GM23248 (cell line): ENCODE results near the gene MUC21. TPM values are rescaled to one million over a fixed set of nuclear protein-coding genes. Genes with fewer than 3 reads are reported as not detected.

Experiments
- DNase-seq: peaks from one replicate; pipeline ENCODE4 v3.0.0-alpha.2; 2015
- H2AFZ ChIP-seq: fragments of 200-600 bp; sonication (generic); 2 replicates; pipeline ENCODE4 v1.6.1; 2016; ENCODE audit warnings: antibody characterized with exemption
- H3F3A ChIP-seq: fragments of 200-600 bp; sonication (generic); 2 replicates; pipeline ENCODE4 v1.6.1; 2016; ENCODE audit warnings: mild to moderate bottlenecking, antibody characterized with exemption, mixed run types; ENCODE audit not compliant: insufficient read depth
- H3K27ac ChIP-seq: fragments of 200-600 bp; sonication (generic); 2 replicates; pipeline ENCODE4 v1.5.1; 2016; ENCODE audit warnings: mild to moderate bottlenecking
- H3K27me3 ChIP-seq: fragments of 200-600 bp; sonication (generic); replicated peaks from 2 replicates; pipeline ENCODE4 v1.6.1; 2016; ENCODE audit warnings: mild to moderate bottlenecking; ENCODE audit not compliant: insufficient read depth
- H3K36me3 ChIP-seq: fragments of 200-600 bp; sonication (generic); 2 replicates; pipeline ENCODE4 v1.6.1; 2016; ENCODE audit warnings: low read depth, mild to moderate bottlenecking
- H3K4me1 ChIP-seq: fragments of 200-600 bp; sonication (generic); 2 replicates; pipeline ENCODE4 v1.6.1; 2016; ENCODE audit warnings: mild to moderate bottlenecking; ENCODE audit not compliant: insufficient read depth
- H3K4me2 ChIP-seq: fragments of 200-600 bp; sonication (generic); one replicate; pipeline ENCODE4 v1.6.1; 2016; ENCODE audit warnings: mild to moderate bottlenecking; ENCODE audit not compliant: unreplicated experiment
- H3K4me3 ChIP-seq: fragments of 200-600 bp; sonication (generic); 2 replicates; pipeline ENCODE4 v1.5.1; 2016; ENCODE audit warnings: mild to moderate bottlenecking
- H3K79me2 ChIP-seq: fragments of 200-600 bp; sonication (generic); 2 replicates; pipeline ENCODE4 v1.6.1; 2016; ENCODE audit warnings: mild to moderate bottlenecking; ENCODE audit not compliant: insufficient read depth
- H3K9ac ChIP-seq: fragments of 200-600 bp; sonication (generic); 2 replicates; pipeline ENCODE4 v1.6.1; 2016; ENCODE audit warnings: mild to moderate bottlenecking
- H3K9me2 ChIP-seq: fragments of 200-600 bp; sonication (generic); 2 replicates; pipeline ENCODE4 v1.6.1; 2016; ENCODE audit warnings: mixed run types, mild to moderate bottlenecking, moderate library complexity; ENCODE audit not compliant: insufficient read depth
- H3K9me3 ChIP-seq: fragments of 200-600 bp; sonication (generic); one replicate; pipeline ENCODE4 v1.6.1; 2017; ENCODE audit warnings: low read depth
- H4K20me1 ChIP-seq: fragments of 200-600 bp; sonication (generic); 2 replicates; pipeline ENCODE4 v1.6.0; 2016; ENCODE audit not compliant: insufficient read depth
- EZH2 ChIP-seq: fragments of 200-600 bp; sonication (generic); IDR thresholded peaks from 2 replicates; pipeline ENCODE4 v1.6.1; 2018; ENCODE audit warnings: antibody characterized with exemption, mild to moderate bottlenecking; ENCODE audit not compliant: insufficient read depth, poor library complexity, severe bottlenecking
- EZH2phosphoT487 ChIP-seq: fragments of 200-600 bp; sonication (generic); IDR thresholded peaks from 2 replicates; pipeline ENCODE4 v1.6.1; 2018; ENCODE audit warnings: antibody characterized with exemption, moderate library complexity, mild to moderate bottlenecking, low read depth; ENCODE audit not compliant: insufficient read depth
- WGBS, 2 experiments: methylation state at CpG; one replicate each; pipeline ENCODE4 v1.1.6; 2015 to 2017; ENCODE audit warnings: low lambda C conversion rate in 2 of 2, low coverage in 1 of 2; ENCODE audit errors: missing lambda C conversion rate in 2 of 2; 5-methylcytosine and 5-hydroxymethylcytosine counted together
- in situ Hi-C: fragments of 300-500 bp; cut with MboI; formaldehyde crosslinking; loops from 2 replicates; pipeline ENCODE4 v1.15.0; 2020
- polyA plus RNA-seq: library from polyadenylated mRNA; unstranded; fragments of >200 nt; fragmentation: Nextera tagmentation; extraction: Ambion mirVana; gene quantifications from 2 replicates; pipeline ENCODE4 v1.2.1, GENCODE V29; 2016
- total RNA-seq: library from RNA; depleted of rRNA; stranded (reverse); fragments of >200 nt; shearing (Covaris generic); gene quantifications from 2 replicates; pipeline ENCODE4 v1.2.3, GENCODE V29; 2014

The MUC21 gene
- total and polyA plus RNA-seq, 2 experiments from 2014 or later = not detected

GRCh38 chr6:31031095-31031494, 47.6 kb downstream of the MUC21 start:
- H3K27me3 ChIP-seq = peaks cover 4% of the 10 kb centered on the region; the same call in 1 of the 2 replicates
- in situ Hi-C loops = no loop called here
- no peaks in the 10 kb centered on the region for H3K9me2 ChIP-seq
- H3K4me1 ChIP-seq = peaks cover 4% of the 10 kb centered on the region; the same call in 1 of the 2 replicates
- WGBS, 2 experiments = 55 to 59% methylated on average over 4 to 6 of the region's 6 CpGs
- H3K36me3 ChIP-seq = no peaks in the 10 kb centered on the region
- H3K27ac ChIP-seq = no peak overlapping the region
- no peak for DNase-seq
- no peak overlapping the region for H3K4me3 ChIP-seq
- no peak overlapping the region for H2AFZ ChIP-seq
- H3K4me2 ChIP-seq = no peak overlapping the region
- H3K79me2 ChIP-seq = no peaks in the 10 kb centered on the region
- no peak overlapping the region for H3K9ac ChIP-seq
- no peaks in the 10 kb centered on the region for H3K9me3 ChIP-seq
- TF ChIP-seq EZH2 (no peak), EZH2phosphoT487 (no peak)
- no peaks in the 10 kb centered on the region for H4K20me1 ChIP-seq
- peaks cover 4% of the 10 kb centered on the region for H3F3A ChIP-seq

DNA sequence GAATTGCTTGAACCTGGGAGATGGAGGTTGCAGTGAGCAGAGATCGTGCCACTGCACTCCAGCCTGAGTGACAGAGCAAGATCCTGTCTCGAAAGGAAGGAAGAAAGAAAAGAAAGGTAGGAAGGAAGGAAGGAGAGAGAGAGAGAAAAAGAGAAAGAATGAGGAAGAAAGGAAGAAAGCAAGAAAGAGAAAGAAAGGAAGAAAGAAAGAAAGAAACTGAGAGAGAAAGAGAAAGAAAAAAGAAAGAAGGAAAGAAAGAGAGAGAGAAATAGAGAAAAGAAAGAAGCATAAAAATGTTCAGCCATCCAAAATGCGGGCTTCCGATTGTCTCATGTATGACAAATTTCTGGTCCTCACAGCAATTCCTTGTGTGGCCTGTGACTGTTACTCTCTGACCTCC, 49.6 kb downstream of the MUC21 start:
- no peak for DNase-seq
- no peak overlapping the region for H3K27ac ChIP-seq
- no peak overlapping the region for H3K4me2 ChIP-seq
- no peak overlapping the region for H2AFZ ChIP-seq
- H3K9me3 ChIP-seq = no peaks in the 10 kb centered on the region
- in situ Hi-C loops = no loop called here
- 60 to 67% methylated on average over 4 of the region's 4 CpGs for WGBS, 2 experiments
- H3F3A ChIP-seq = peaks cover 22% of the 10 kb centered on the region
- H4K20me1 ChIP-seq = no peaks in the 10 kb centered on the region
- no peaks in the 10 kb centered on the region for H3K9me2 ChIP-seq
- H3K4me1 ChIP-seq = peaks cover 20% of the 10 kb centered on the region
- H3K36me3 ChIP-seq = no peaks in the 10 kb centered on the region
- H3K9ac ChIP-seq = no peak overlapping the region
- H3K4me3 ChIP-seq = no peak overlapping the region
- H3K27me3 ChIP-seq = no peaks in the 10 kb centered on the region; the same call in 1 of the 2 replicates
- H3K79me2 ChIP-seq = no peaks in the 10 kb centered on the region
- TF ChIP-seq EZH2phosphoT487 (no peak), EZH2 (no peak)

- Histone ChIP-seq H3K9me3 (no peaks in the 10 kb centered on the region), H3K36me3 (no peaks in the 10 kb centered on the region), H3K27me3 (no peaks in the 10 kb centered on the region), H3K4me1 (peaks cover 22% of the 10 kb centered on the region), H3F3A (peaks cover 27% of the 10 kb centered on the region), H3K9me2 (no peaks in the 10 kb centered on the region), H4K20me1 (no peaks in the 10 kb centered on the region), H3K4me2 (no peak overlapping the region), H3K79me2 (no peaks in the 10 kb centered on the region), H2AFZ (no peak overlapping the region), H3K9ac (no peak overlapping the region), H3K27ac (no peak overlapping the region), H3K4me3 (no peak overlapping the region)
- DNase-seq = peak; percentile 42
- in situ Hi-C loops = no loop called here
- TF ChIP-seq EZH2phosphoT487 (no peak), EZH2 (no peak)
- WGBS, 2 experiments = 64 to 67% methylated on average over 4 of the region's 4 CpGs
Measured at GRCh38 chr6:31035862-31036497, 52.5 kb downstream of the MUC21 start.

GRCh38 chr6:31037169-31037568, 53.7 kb downstream of the MUC21 start:
- H3K27me3 ChIP-seq = no peaks in the 10 kb centered on the region
- H3K9me3 ChIP-seq = no peaks in the 10 kb centered on the region
- peaks cover 27% of the 10 kb centered on the region for H3F3A ChIP-seq
- H3K4me1 ChIP-seq = peaks cover 22% of the 10 kb centered on the region
- no peak overlapping the region for H3K9ac ChIP-seq
- no peaks in the 10 kb centered on the region for H3K36me3 ChIP-seq
- in situ Hi-C loops = no loop called here
- H3K4me3 ChIP-seq = no peak overlapping the region
- H3K27ac ChIP-seq = peak overlapping the region; percentile 53
- peak overlapping the region; percentile 64 for H3K4me2 ChIP-seq
- H4K20me1 ChIP-seq = no peaks in the 10 kb centered on the region
- 39 to 43% methylated on average over 7 of the region's 7 CpGs for WGBS, 2 experiments
- 0 out of 2 replicates have a peak overlapping the region, but pooled peaks have one; percentile 1 for H2AFZ ChIP-seq
- DNase-seq = peak; percentile 52
- no peaks in the 10 kb centered on the region for H3K9me2 ChIP-seq
- no peaks in the 10 kb centered on the region for H3K79me2 ChIP-seq
- TF ChIP-seq EZH2 (no peak), EZH2phosphoT487 (no peak)

DNA sequence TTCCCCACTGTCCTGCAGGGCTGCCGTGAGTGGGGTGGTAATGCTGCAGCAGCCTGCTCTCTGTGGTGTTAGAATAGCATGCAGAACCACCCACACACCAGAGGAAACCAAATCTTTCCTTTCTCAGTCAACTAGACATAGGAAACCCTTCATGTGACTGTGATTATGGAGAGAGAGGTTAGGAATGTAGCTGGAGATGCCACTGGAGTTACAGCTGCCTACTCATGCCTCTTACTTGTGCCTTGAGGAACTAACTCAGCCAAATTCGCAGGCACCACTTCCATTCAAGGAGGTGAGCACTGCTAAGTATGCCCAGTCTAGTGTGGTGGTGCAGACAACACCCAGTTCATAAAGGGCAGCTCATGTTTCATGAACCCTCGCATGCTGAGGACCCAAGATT, 54.2 kb downstream of the MUC21 start:
- no peaks in the 10 kb centered on the region for H3K9me2 ChIP-seq
- peak overlapping the region; percentile 64 for H3K4me2 ChIP-seq
- 24 to 28% methylated on average over 3 of the region's 3 CpGs for WGBS, 2 experiments
- no peaks in the 10 kb centered on the region for H4K20me1 ChIP-seq
- peak overlapping the region; percentile 53 for H3K27ac ChIP-seq
- peaks cover 27% of the 10 kb centered on the region for H3F3A ChIP-seq
- TF ChIP-seq EZH2 = no peak
- TF ChIP-seq EZH2phosphoT487 = no peak
- 0 out of 2 replicates have a peak overlapping the region, but pooled peaks have one; percentile 1 for H2AFZ ChIP-seq
- H3K9ac ChIP-seq = no peak overlapping the region
- peak; percentile 89 for DNase-seq
- no peaks in the 10 kb centered on the region for H3K79me2 ChIP-seq
- no peaks in the 10 kb centered on the region for H3K36me3 ChIP-seq
- in situ Hi-C loops = no loop called here
- H3K4me1 ChIP-seq = peaks cover 22% of the 10 kb centered on the region
- H3K27me3 ChIP-seq = no peaks in the 10 kb centered on the region
- H3K4me3 ChIP-seq = no peak overlapping the region
- H3K9me3 ChIP-seq = no peaks in the 10 kb centered on the region
